IMR-90 (cell line): ENCODE measurements around the gene PHF21B. TPM values are rescaled to one million over a fixed set of nuclear protein-coding genes. Genes with fewer than 3 reads are reported as not detected.

Experiments used
- ATAC-seq: fragments of 200-7000 bp; cut with Tn5 transposase; 2 replicates; pipeline ENCODE4 v1.9.1; 2020; ENCODE audit warnings: low read depth, mild to moderate bottlenecking, moderate library complexity
- BruUV-seq: library from RNA; stranded (reverse); fragments of 400-500 nt; replicated peaks from 2 replicates; lab custom pipeline; 2021; lab: Mats Ljungman, UMichigan
- CTCF ChIA-PET: fragments of 300-600 bp; formaldehyde crosslinking; extraction: SDS; loops from one replicate; lab custom pipeline; 2021; ENCODE audit warnings: antibody characterized with exemption; lab: Yijun Ruan, JAX
- POLR2A ChIA-PET: fragments of 300-600 bp; sonication (Branson Sonifier 250); formaldehyde crosslinking; loops from one replicate; lab custom pipeline; 2022; ENCODE audit warnings: antibody characterized with exemption; ENCODE audit not compliant: unreplicated experiment; lab: Charles Lee
- DNase-seq: peaks from one replicate; pipeline ENCODE4 v3.0.0; 2013
- H2AFZ ChIP-seq: replicated peaks from 2 replicates; pipeline ENCODE3; 2013; ENCODE audit warnings: low read length, mild to moderate bottlenecking; ENCODE audit not compliant: poor library complexity
- H2AK5ac ChIP-seq: 2 replicates; pipeline ENCODE4 v1.6.1; 2013; ENCODE audit warnings: low read depth, low read length, inconsistent platforms
- H2AK9ac ChIP-seq: replicated peaks from 2 replicates; pipeline ENCODE3; 2013; ENCODE audit warnings: mild to moderate bottlenecking, low read depth, low read length, moderate library complexity; ENCODE audit not compliant: poor library complexity
- H2BK120ac ChIP-seq: 2 replicates; pipeline ENCODE4 v1.6.1; 2013; ENCODE audit warnings: low read depth, low read length, inconsistent platforms
- H2BK15ac ChIP-seq: 3 replicates; pipeline ENCODE4 v1.6.1; 2013; ENCODE audit warnings: low read depth, low read length, inconsistent platforms
- H2BK20ac ChIP-seq: 2 replicates; pipeline ENCODE4 v1.6.1; 2013; ENCODE audit warnings: low read depth, mild to moderate bottlenecking, inconsistent platforms, low read length, moderate library complexity
- H2BK5ac ChIP-seq: 2 replicates; pipeline ENCODE4 v1.6.1; 2013; ENCODE audit warnings: mild to moderate bottlenecking, low read depth, low read length, inconsistent platforms; ENCODE audit not compliant: poor library complexity, severe bottlenecking
- H3K14ac ChIP-seq: replicated peaks from 2 replicates; pipeline ENCODE4 v1.6.1; 2013; ENCODE audit warnings: low read depth, low read length, inconsistent platforms
- H3K18ac ChIP-seq: 2 replicates; pipeline ENCODE4 v1.6.1; 2013; ENCODE audit warnings: low read depth, low read length, control low read depth
- H3K23ac ChIP-seq: 2 replicates; pipeline ENCODE4 v1.6.1; 2013; ENCODE audit warnings: low read depth, low read length, inconsistent platforms
- H3K27ac ChIP-seq: 2 replicates; pipeline ENCODE4 v1.5.1; 2013; ENCODE audit warnings: mild to moderate bottlenecking, control low read depth, low read length; ENCODE audit not compliant: insufficient read depth
- H3K27me3 ChIP-seq: 2 replicates; pipeline ENCODE4 v1.6.1; 2013; ENCODE audit warnings: low read length; ENCODE audit not compliant: control insufficient read depth, insufficient read depth
- H3K36me3 ChIP-seq: 2 replicates; pipeline ENCODE4 v1.6.1; 2013; ENCODE audit warnings: low read length, mixed read lengths; ENCODE audit not compliant: control insufficient read depth, insufficient read depth
- H3K4ac ChIP-seq: 2 replicates; pipeline ENCODE4 v1.6.1; 2013; ENCODE audit warnings: low read depth, low read length, inconsistent platforms
- H3K4me1 ChIP-seq: 2 replicates; pipeline ENCODE4 v1.6.1; 2013; ENCODE audit warnings: low read length, mixed read lengths; ENCODE audit not compliant: control insufficient read depth, insufficient read depth
- H3K4me2 ChIP-seq: 2 replicates; pipeline ENCODE4 v1.6.1; 2013; ENCODE audit warnings: low read depth, mild to moderate bottlenecking, control low read depth, low read length, moderate library complexity
- H3K4me3 ChIP-seq: 2 replicates; pipeline ENCODE4 v1.5.1; 2013; ENCODE audit warnings: low read depth, mild to moderate bottlenecking, control low read depth, low read length, moderate library complexity; ENCODE audit not compliant: insufficient read depth
- H3K56ac ChIP-seq: 2 replicates; pipeline ENCODE4 v1.6.1; 2013; ENCODE audit warnings: low read length, inconsistent platforms; ENCODE audit not compliant: insufficient read depth; ENCODE audit errors: extremely low read depth
- H3K79me1 ChIP-seq, 2 experiments: 2 replicates each; pipeline ENCODE4 v1.6.1; 2013; ENCODE audit warnings: low read length in 2 of 2, inconsistent platforms in 1 of 2, low read depth in 1 of 2
- H3K9ac ChIP-seq: 2 replicates; pipeline ENCODE4 v1.6.1; 2013; ENCODE audit warnings: low read depth, low read length, control low read depth
- H3K9me1 ChIP-seq: 2 replicates; pipeline ENCODE4 v1.6.1; 2013; ENCODE audit warnings: low read length, inconsistent platforms; ENCODE audit not compliant: insufficient read depth
- H3K9me3 ChIP-seq: 2 replicates; pipeline ENCODE4 v1.6.1; 2013; ENCODE audit warnings: low read length; ENCODE audit not compliant: control insufficient read depth, insufficient read depth
- H4K20me1 ChIP-seq: 2 replicates; pipeline ENCODE4 v1.6.1; 2013; ENCODE audit warnings: low read length, inconsistent platforms; ENCODE audit not compliant: insufficient read depth
- H4K5ac ChIP-seq: 2 replicates; pipeline ENCODE4 v1.6.1; 2013; ENCODE audit warnings: mild to moderate bottlenecking, low read depth, low read length, control low read depth
- H4K8ac ChIP-seq, 2 experiments: 2 replicates each; pipeline ENCODE4 v1.6.1; 2013; ENCODE audit warnings: low read depth in 2 of 2, low read length in 2 of 2, control low read depth in 1 of 2, inconsistent platforms in 1 of 2
- H4K91ac ChIP-seq: 2 replicates; pipeline ENCODE4 v1.6.1; 2013; ENCODE audit warnings: low read depth, low read length, inconsistent platforms; ENCODE audit not compliant: insufficient read depth
- BHLHE40 ChIP-seq: fragments of 150-350 bp; IDR thresholded peaks from 2 replicates; pipeline ENCODE4 v1.6.1; 2016; ENCODE audit warnings: mild to moderate bottlenecking, low read depth, low read length
- CEBPB ChIP-seq: IDR thresholded peaks from 2 replicates; pipeline ENCODE4 v1.6.1; 2012; ENCODE audit warnings: low read depth, low read length, improper control_type of control experiment
- CHD1 ChIP-seq: IDR thresholded peaks from 2 replicates; pipeline ENCODE4 v1.6.1; 2012; ENCODE audit warnings: low read depth, low read length, improper control_type of control experiment
- FOS ChIP-seq: fragments of 150-350 bp; IDR thresholded peaks from 2 replicates; pipeline ENCODE4 v1.6.1; 2016; ENCODE audit warnings: low read depth, low read length
- MAFK ChIP-seq: IDR thresholded peaks from 2 replicates; pipeline ENCODE4 v1.6.1; 2012; ENCODE audit warnings: low read depth, low read length, improper control_type of control experiment
- MAZ ChIP-seq: IDR thresholded peaks from 2 replicates; pipeline ENCODE4 v1.6.1; 2012; ENCODE audit warnings: low read depth, mild to moderate bottlenecking, low read length, improper control_type of control experiment, moderate library complexity, borderline replicate concordance
- MXI1 ChIP-seq: IDR thresholded peaks from 2 replicates; pipeline ENCODE4 v1.6.1; 2012; ENCODE audit warnings: low read depth, mild to moderate bottlenecking, low read length, moderate library complexity, borderline replicate concordance
- POLR2A ChIP-seq: IDR thresholded peaks from 2 replicates; pipeline ENCODE4 v1.6.1; 2012; ENCODE audit warnings: mild to moderate bottlenecking, low read depth, low read length
- RAD21 ChIP-seq: IDR thresholded peaks from 2 replicates; pipeline ENCODE4 v1.6.1; 2012; ENCODE audit warnings: low read length, improper control_type of control experiment
- RCOR1 ChIP-seq: IDR thresholded peaks from 2 replicates; pipeline ENCODE4 v1.6.1; 2012; ENCODE audit warnings: mild to moderate bottlenecking, low read length, improper control_type of control experiment; ENCODE audit not compliant: insufficient replicate concordance
- RFX5 ChIP-seq: IDR thresholded peaks from 2 replicates; pipeline ENCODE4 v1.8.0; 2012; ENCODE audit warnings: low read depth, mild to moderate bottlenecking, low read length, moderate library complexity
- SMC3 ChIP-seq: fragments of 150-350 bp; IDR thresholded peaks from 2 replicates; pipeline ENCODE4 v1.6.1; 2016; ENCODE audit warnings: low read depth, mild to moderate bottlenecking, antibody characterized with exemption, low read length, moderate library complexity
- WGBS, 2 experiments: methylation state at CpG; one replicate each; pipeline versions ENCODE4 v1.1.5 to v1.1.7; 2013; ENCODE audit warnings: missing lambda C conversion rate in 2 of 2; ENCODE audit not compliant: insufficient read length in 1 of 2; ENCODE audit errors: extremely low coverage in 2 of 2; 5-methylcytosine and 5-hydroxymethylcytosine counted together
- dilution Hi-C: fragments of 300-500 bp; cut with HindIII; formaldehyde crosslinking; loops from one replicate; pipeline ENCODE4 v1.14.3; 2018; ENCODE audit warnings: low sequenced_read_pairs; ENCODE audit not compliant: unreplicated experiment
- in situ Hi-C: fragments of 300-500 bp; cut with MboI; formaldehyde crosslinking; loops from 3 replicates; pipeline ENCODE4 v1.14.3; 2019; ENCODE audit warnings: low sequenced_read_pairs, inconsistent platforms, mixed read lengths
- intact Hi-C: fragments of 100-400 bp; cut with micrococcal nuclease; formaldehyde crosslinking; loops from 2 replicates; pipeline ENCODE4 v1.10.0; 2022
- polyA plus RNA-seq, 3 experiments: library from polyadenylated mRNA; depleted of rRNA; stranded (reverse); fragments of >200 nt; gene quantifications; 2 replicates each; pipeline ENCODE4 v1.2.3, GENCODE V29; 2012; ENCODE audit warnings: low replicate concordance in 1 of 3
- total RNA-seq: library from RNA; depleted of rRNA; stranded (reverse); fragments of >200 nt; gene quantifications from 2 replicates; pipeline ENCODE4 v1.2.3, GENCODE V29; 2012
- TF ChIP-seq, protein P1 (sequence below): conservative IDR thresholded peaks from 2 replicates; pipeline ENCODE4 v1.5.1; 2012; ENCODE audit warnings: mild to moderate bottlenecking, low read depth, low read length, improper control_type of control experiment
- TF ChIP-seq, protein P2 (sequence below): fragments of 150-350 bp; IDR thresholded peaks from 2 replicates; pipeline ENCODE4 v1.6.1; 2017; ENCODE audit warnings: mild to moderate bottlenecking, antibody characterized with exemption, low read length, low read depth
- TF ChIP-seq, protein P3 (sequence below): fragments of 150-350 bp; IDR thresholded peaks from 2 replicates; pipeline ENCODE4 v1.6.1; 2016; ENCODE audit warnings: low read depth, mild to moderate bottlenecking, low read length, moderate library complexity, borderline replicate concordance

The PHF21B gene
- total and polyA plus RNA-seq, 2 of the 4 experiments (the other 2 are of a cell fraction): 0.02 TPM; not detected in 1

DNA sequence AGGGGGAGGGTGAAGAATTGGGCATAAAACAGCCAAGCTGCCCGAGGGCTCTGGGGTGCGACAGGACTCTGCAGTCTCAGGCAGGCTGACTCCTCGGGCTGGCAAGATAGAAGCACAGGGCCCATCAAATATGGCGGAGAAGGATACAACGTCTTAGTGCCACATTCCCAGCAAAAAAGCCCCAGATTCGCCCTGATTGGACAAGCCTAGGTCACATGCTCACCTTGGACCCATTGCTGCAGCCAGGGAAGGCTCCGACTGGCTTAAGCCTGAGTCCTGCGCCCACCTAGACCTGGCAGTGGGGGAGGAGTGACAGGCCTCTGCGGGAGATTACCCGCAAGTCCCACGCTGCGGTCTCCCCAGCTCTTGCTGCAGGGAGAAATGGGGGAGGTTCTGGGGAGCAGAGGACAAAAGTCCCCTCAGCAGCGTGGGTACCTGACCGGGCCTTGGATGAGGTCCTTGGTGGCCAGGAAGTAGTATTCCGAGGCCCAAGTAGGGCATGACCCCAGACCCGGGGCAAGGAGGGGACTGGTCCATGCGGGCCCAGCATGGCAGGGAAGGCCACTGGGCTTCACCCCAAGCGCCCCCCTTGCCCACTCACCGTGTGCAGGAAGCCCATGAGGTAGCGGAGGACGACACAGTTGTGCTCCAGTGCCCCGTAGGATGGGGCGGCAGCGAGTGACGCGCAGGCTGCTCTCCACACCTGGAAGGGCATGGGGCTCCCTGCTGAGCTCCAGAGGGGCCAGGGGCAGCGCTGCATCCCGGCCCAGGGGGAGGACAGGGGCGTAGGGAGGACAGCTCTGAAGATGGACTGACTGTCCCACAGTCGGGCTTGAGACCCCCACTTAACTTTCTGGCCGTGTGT lies 144.4 kb downstream of the PHF21B start:
- Histone ChIP-seq H2AK5ac (no peak overlapping the region), H3K18ac (no peak overlapping the region), H4K20me1 (no peaks in the 10 kb centered on the region), H4K91ac (no peak overlapping the region), H3K4me2 (no peak overlapping the region), H2BK120ac (no peak overlapping the region), H3K27me3 (no peaks in the 10 kb centered on the region; the same call in 1 of the 2 replicates), H2AFZ (no peak overlapping the region), H2BK5ac (no peak overlapping the region), H3K27ac (no peak overlapping the region), H3K9ac (no peak overlapping the region), H3K4me1 (no peaks in the 10 kb centered on the region), H2BK20ac (no peak overlapping the region), H4K5ac (no peak overlapping the region), H4K8ac (no peak overlapping the region), H3K36me3 (no peaks in the 10 kb centered on the region), H3K56ac (no peak overlapping the region), H3K79me1 (no peaks in the 10 kb centered on the region), H3K4me3 (no peak overlapping the region), H3K9me1 (no peaks in the 10 kb centered on the region), H3K14ac (no peak overlapping the region), H3K4ac (no peak overlapping the region), H3K9me3 (no peaks in the 10 kb centered on the region), H2BK15ac (no peak overlapping the region), H2AK9ac (no peak overlapping the region), H3K23ac (no peak overlapping the region)
- intact Hi-C loops: no loop called here
- no TSS peak for BruUV-seq
- 62% methylated on average over 17 of the region's 31 CpGs; no CpG with 5 or more reads in 1 of the 2 experiments for WGBS, 2 experiments
- DNase-seq (no peak), ATAC-seq (no peak)
- dilution Hi-C loops: no loop called here
- POLR2A ChIA-PET: no interaction called here
- CTCF ChIA-PET: no interaction called here
- in situ Hi-C loops: no loop called here
- TF ChIP-seq CEBPB: no peak
- TF ChIP-seq, protein P1, sequence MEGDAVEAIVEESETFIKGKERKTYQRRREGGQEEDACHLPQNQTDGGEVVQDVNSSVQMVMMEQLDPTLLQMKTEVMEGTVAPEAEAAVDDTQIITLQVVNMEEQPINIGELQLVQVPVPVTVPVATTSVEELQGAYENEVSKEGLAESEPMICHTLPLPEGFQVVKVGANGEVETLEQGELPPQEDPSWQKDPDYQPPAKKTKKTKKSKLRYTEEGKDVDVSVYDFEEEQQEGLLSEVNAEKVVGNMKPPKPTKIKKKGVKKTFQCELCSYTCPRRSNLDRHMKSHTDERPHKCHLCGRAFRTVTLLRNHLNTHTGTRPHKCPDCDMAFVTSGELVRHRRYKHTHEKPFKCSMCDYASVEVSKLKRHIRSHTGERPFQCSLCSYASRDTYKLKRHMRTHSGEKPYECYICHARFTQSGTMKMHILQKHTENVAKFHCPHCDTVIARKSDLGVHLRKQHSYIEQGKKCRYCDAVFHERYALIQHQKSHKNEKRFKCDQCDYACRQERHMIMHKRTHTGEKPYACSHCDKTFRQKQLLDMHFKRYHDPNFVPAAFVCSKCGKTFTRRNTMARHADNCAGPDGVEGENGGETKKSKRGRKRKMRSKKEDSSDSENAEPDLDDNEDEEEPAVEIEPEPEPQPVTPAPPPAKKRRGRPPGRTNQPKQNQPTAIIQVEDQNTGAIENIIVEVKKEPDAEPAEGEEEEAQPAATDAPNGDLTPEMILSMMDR: no peak
- no peak for TF ChIP-seq RAD21
- TF ChIP-seq MAZ: no peak
- TF ChIP-seq, protein P2, sequence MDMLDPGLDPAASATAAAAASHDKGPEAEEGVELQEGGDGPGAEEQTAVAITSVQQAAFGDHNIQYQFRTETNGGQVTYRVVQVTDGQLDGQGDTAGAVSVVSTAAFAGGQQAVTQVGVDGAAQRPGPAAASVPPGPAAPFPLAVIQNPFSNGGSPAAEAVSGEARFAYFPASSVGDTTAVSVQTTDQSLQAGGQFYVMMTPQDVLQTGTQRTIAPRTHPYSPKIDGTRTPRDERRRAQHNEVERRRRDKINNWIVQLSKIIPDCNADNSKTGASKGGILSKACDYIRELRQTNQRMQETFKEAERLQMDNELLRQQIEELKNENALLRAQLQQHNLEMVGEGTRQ: no peak
- TF ChIP-seq, protein P3, sequence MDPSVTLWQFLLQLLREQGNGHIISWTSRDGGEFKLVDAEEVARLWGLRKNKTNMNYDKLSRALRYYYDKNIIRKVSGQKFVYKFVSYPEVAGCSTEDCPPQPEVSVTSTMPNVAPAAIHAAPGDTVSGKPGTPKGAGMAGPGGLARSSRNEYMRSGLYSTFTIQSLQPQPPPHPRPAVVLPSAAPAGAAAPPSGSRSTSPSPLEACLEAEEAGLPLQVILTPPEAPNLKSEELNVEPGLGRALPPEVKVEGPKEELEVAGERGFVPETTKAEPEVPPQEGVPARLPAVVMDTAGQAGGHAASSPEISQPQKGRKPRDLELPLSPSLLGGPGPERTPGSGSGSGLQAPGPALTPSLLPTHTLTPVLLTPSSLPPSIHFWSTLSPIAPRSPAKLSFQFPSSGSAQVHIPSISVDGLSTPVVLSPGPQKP: no peak
- no peak for TF ChIP-seq MAFK
- no peak for TF ChIP-seq RFX5
- TF ChIP-seq MXI1: no peak
- no peak for TF ChIP-seq FOS
- no peak for TF ChIP-seq SMC3
- TF ChIP-seq CHD1: no peak
- TF ChIP-seq POLR2A: no peak
- no peak for TF ChIP-seq RCOR1
- TF ChIP-seq BHLHE40: no peak
